Activated CD4-positive, alpha-beta T cell treated with anti-CD3 and anti-CD28 coated beads for 4 hours (primary cell): ENCODE measurements around the gene BFAR.
"Not testable (repeated sequence)": the region's sequence is repeated elsewhere in the genome, so short reads cannot be mapped to it uniquely, and the experiment has no call there.

Source experiments
- DNase-seq, 2 donors: peaks; one replicate each; pipeline ENCODE4 v3.0.0-alpha.2; 2020

Gene BFAR

DNA sequence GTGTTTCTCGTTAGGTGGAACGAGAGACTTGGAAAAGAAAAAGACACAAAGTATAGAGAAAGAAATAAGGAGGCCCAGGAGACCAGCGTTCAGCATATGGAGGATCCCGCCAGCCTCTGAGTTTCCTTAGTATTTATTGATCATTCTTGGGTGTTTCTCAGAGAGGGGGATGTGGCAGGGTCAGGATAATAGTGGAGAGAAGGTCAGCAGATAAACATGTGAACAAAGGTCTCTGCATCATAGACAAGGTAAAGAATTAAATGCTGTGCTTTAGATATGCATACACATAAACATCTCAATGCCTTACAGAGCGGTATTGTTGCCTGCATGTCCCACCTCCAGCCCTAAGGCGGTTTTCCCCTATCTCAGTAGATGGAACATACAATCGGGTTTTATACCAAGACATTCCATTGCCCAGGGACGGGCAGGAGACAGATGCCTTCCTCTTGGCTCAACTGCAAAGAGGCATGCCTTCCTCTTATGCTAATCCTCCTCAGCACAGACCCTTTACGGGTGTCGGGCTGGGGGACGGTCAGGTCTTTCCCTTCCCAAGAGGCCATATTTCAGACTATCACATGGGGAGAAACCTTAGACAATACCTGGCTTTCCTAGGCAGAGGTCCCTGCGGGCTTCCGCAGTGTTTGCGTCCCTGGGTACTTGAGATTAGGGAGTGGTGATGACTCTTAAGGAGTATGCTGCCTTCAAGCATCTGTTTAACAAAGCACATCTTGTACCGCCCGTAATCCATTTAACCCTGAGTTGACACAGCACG is 3.6 kb downstream of the BFAR start:
- not testable (repeated sequence) for DNase-seq

DNA sequence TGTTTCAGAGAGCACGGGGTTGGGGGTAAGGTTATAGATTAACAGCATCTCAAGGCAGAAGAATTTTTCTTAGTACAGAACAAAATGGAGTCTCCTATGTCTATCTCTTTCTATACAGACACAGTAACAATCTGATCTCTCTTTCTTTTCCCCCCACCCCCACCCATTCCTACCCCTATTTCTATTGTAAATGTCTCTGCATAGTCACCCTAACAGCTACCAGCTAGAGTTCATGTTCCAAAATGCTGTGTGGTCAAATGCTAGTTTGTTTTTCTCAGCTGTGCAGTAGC is 4.1 kb downstream of the BFAR start:
- DNase-seq: not testable (repeated sequence)

DNA sequence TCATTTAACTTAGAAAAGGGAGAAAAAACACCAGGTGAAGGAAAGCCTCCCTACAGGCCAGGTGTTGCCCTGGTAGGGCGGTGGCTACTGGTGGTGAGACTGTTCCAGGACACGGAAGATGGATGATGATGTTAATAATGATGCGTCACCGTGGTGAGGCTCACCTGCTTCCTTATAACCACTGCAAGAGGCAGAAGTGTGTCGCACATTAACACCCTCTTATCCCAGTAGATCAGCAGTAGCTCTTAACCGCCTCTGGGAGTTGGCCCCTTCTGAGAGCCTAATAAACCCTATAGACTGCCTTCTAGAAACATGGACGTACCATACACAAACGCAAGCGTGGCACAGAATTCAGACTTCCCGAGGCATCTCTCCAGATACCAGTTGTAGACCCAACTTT is 7.8 kb downstream of the BFAR start:
- DNase-seq: no peak

DNA sequence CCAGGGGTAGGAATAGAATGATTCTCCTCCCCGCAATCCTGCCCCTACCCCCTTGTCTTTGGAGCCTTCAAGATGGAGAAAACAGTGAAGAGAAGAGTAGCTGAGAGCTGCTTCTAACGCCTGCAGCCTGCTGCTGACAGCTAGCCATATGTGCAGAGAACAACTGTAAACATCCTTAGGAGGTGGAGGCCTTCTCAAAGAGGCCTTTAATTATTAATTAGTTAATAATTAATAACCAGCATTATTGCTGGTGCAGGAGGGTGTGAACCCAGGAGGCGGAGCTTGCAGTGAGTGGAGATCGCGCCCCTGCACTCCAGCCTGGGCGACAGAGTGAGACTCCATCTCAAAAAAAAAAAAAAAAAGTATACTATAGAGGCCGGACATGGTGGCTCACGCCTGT is 8.5 kb downstream of the BFAR start:
- DNase-seq: no peak

DNA sequence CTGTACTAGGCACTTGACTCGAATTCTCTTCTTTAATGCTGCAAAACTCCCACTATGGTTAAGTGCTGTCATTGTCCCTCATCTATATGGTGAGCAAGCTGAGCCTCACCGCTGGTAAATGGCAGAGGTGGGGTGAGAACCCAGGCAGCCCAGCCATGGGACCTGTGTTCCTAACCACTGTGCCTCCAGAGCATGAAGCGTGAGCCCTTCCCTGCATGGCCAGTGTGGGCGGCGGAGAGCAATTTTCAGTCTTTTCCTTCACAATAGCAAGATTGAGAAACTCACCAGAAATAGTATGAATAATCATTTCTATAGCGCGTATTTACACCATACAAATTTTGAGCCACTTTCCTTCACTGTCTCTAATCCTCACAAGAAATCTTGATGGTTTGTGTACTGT is 9.2 kb downstream of the BFAR start:
- DNase-seq: no peak

DNA sequence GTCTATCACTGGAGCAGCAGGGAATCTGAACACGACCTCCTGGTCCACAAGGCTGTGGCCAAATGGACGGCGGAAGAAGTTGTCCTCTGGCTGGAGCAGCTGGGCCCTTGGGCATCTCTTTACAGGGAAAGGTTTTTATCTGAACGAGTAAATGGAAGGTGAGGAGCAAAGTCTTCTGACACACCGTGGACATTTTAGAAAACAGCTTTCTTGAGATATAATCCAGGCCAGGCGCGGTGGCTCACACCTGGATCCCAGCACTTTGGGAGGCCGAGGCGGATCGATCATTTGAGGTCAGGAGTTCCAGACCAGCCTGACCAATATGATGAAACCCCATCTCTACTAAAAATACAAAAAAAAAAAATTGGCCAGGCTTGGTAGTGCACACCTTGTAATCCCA is 17.1 kb downstream of the BFAR start:
- DNase-seq: no peak

DNA sequence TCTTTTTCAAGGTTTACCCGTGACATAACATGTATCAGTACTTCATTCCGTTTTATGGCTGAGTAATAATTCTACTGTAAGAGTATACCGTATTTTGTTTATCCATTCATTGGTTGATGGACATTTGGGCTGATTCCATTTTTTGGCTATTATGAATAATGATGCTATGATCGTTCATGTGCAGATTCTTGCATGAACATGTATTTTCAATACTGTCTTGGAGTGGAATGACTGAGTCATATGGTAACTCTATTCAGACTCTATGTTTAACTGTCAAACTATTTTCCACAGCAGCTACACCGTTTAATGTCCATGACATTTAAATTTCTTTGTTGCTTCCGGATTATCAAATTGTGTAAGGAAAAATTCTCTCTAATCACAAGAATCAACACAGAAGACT is 17.9 kb downstream of the BFAR start:
- DNase-seq: no peak

DNA sequence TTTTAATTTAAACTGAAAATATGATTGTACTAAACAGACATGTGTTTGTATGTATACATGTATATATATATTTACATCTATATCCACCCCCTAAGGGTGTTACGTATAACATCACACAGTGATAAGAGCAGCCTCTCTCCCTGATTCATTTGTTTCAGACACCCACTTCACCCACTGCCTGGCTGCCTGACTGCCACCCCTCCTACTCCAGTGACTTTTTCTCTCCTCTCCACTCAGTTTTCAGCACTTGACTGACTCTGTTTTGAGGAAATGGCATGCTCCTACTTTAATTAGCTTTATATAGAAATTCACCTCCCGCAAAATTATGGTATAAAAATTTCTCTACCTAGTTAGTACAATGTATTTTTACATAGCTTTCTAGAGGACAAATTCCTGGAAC is 20.0 kb downstream of the BFAR start:
- DNase-seq: no peak

DNA sequence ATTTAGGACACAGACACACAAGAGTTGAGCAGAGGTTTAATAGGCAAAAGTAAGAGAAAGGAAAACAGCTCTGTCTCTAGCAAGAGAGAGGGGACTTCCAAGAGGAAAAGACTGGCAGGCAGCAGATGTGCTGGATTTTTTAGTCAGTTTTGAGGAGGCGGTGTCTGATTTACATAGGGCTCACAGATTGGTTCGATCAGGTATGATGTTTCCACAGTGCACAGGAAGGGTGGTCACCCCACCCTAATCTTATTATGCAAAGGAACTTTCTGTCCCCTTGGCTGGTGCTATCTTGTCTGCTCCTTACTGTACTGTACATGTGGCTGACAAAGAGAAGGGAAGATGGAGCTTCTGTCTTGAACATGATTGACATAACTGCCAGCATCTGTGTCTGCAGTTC is 25.3 kb downstream of the BFAR start:
- DNase-seq: no peak

DNA sequence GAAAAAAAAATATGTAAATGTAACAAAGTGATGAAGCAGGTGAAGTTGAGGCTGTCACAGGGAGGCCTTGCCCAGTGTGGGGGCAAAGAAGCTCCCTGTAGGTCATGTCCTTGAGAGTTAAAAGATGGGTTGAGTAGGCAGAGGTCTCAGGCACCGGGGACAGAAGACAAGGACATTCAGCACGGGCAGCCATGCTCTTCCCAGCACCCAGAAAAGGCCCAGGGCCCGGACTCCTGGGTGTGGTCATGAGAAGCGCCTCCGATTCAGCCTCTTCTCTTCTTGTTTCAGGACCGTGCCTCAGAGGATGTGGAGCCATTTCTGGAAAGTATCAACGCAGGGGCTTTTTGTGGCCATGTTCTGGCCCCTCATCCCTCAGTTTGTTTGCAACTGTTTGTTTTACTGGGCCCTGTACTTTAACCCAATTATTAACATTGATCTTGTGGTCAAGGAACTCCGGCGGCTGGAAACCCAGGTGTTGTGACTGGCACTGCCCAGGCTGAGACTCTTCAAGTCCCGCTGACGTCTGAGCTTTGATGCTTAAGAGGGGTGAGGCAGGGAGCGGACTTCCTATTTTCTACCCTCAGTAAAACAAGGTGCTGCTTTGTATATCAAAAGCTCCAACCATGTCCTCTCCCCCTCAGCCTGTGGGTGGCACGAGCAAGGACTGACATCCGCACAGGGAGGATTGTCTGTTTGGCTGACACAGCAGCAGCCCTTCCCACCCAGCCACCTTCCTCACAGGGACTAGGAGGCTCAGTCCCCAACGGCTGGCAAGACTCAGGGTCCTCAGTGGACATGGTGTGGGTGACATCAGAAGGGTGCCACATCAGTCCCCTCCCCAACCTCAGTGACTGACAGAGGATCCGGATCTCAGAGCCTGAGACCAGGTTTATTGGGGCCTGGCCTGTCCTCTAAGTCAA is 34.9 kb downstream of the BFAR start:
- no peak for DNase-seq

DNA sequence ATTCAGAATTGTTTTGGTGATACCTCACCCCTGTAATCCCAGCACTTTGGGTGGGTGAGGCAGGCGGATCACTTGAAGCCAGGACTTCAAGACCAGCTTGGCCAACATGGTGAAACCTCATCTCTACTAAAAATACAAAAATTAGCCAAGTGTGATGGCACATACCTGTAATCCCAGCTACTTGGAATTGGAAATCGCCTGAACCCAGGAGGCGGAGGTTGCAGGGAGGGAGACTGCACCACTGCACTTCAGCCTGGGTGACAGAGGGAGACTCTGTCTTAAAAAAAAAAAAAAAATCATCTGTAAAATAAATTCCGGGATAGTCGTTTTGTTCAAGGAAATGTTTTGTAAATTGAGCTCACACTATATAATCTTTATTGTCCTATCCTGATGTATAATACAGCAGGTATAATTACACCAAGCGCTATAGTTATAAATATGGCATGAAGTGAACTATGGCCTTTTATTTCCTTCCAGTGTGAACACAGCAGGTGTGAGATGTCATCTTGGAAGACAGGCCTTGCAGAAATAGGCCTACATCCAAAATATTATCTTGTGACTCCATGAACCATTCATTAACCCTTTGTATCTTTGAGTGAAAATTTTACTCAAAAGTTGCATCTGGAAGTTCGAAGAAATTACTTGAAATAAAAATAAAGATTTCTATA is 35.9 kb downstream of the BFAR start:
- DNase-seq: no peak

DNA sequence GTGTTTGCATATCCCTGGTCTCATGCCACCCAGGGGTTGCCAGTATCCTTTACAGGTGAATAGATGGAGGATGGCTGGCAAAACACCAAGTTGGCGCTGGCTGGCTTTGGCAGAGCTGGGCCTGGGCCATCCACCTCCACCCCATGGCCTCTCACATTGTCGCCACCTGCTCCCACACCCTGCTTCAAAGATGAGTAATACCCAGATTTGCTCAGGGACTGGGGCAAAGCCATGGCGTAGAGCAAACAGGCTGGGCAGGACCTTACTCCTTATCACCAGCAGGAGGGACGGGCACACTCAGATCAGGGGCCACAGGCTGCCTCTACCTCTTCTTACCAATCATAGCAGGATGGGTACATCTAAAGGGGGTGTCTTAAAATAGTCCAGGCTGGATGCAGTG is 37.0 kb downstream of the BFAR start:
- DNase-seq: no peak

DNA sequence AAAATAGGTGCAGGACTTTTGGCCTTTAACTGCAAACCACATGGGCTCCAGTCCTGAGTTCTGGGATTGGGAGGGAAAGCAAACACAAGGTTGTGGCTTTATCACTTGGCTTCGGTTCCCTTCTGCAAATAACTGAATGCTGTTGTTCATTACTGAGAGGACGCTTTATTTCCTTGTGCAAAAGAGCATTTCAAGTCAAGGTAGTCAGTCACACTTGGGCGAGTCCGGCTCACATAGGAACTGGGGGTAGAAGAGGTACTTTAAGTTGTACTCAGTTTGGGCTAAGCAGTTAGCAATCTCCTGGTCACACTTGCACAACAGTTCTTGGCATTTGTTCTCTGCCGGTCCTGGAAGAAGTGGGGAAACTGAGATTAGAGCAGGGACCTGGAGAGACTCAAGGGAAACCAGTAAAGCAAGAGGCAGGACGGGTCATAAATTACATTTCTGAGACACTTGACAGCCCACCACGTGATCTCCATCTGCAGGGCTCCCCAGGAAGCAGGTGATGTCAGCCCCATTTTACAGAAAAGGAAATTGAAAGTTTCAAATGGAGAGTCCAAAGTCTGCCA is 39.7 kb downstream of the BFAR start:
- no peak for DNase-seq

DNA sequence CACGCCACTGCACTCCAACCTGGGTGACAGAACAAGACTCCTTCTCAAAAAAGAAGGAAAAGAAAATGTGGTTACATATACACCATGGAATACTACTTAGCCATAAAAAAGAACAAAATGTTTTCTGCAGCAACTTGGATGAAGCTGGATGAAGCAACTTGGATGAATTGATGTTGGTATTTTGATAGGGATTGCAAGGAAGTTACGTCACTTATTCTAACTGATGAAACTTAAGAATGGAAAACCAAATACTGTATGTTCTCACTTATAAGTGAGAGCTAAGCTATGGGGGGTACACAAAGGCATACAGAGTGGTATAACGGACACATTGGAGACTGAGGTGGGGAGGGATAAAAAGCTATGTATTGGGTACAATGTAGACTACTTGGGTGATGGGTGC is 43.9 kb downstream of the BFAR start:
- no peak for DNase-seq

DNA sequence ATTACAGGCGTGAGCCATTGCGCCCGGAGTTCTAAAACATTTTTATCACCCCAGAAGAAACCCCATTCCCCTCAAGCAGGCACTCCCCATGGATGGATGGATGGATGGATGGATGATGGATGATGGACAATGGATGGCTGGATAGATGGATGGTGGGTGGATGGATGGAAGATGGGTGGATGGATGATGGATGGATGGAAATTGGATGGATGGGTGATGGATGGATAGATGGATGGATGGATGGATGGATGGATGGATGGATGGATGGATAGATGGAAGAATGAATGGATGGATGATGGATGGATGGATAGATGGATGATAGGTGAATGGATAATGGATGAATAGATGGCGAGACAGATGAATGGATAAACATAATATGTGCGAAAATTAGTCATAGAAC is 44.9 kb downstream of the BFAR start:
- DNase-seq: no peak

DNA sequence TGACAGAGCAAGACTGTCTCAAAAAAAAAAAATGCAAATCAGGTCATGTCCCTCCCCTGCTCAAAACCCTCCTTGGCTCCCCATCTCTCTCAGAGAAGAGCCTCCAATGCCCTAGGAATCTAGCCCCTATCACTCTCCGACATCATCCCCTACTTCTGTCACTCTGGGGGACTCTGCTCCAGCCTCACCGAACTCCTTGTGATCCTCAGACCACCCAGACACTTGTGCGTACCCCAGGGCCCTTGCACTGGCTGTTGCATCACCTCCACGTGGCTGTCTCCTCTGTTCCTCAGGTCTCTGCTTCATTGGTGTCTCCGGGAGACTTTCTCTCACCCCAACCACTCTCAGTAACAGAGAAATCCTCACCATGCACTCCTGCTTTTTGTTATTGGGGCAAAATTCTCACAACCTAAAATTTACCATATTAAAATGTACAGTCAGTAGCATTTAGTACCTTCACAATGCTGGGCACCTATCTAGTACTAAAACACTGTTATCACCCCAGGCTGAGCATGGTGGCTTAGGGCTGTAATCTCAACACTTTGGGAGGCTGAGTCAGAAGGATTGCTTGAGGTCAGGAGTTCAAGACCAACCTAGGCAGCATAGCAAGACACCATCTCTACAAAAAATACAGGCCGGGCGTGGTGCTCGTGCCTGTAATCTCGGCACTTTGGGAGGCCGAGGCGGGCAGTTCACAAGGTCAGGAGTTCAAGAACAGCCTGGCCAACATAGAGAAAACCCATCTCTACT is 46.2 kb downstream of the BFAR start:
- no peak for DNase-seq

DNA sequence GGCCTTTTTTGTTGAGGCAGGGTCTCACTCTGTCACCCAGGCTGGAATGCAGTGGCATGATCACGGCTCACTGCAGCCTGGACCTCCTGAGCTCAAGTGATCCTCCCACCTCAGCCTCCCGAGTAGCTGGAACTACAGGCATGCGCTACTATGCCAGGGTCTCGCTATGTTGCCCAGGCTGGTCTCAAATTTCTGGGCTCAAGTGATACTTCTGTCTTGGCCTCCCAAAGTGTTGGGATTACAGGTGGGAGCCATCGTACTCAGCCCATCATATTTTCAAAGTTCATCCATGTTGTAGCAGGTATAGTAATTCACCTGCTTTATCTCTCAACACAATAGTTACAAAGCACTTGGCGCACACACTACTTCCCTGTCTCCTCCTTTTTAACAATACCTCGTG is 47.6 kb downstream of the BFAR start:
- DNase-seq: not testable (repeated sequence)

DNA sequence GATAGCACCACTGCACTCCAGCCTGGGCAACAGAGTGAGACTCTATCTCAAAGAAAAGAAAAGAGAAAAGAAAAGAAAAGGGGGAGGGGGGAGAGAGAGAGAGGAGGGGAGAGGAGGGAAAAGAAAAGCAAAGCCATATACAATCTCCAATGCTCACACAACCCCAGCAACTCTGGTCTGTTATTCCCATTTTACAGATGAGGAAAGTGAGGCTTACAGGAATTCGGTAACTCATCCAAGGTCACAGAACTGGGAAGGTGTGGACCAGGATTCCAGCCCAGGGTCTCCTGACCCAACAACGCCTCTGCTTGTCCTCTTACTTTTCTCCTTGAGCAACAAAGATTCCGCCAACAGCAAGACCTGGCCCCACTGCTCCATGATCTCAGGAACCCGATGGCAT is 48.4 kb downstream of the BFAR start:
- DNase-seq: no peak

DNA sequence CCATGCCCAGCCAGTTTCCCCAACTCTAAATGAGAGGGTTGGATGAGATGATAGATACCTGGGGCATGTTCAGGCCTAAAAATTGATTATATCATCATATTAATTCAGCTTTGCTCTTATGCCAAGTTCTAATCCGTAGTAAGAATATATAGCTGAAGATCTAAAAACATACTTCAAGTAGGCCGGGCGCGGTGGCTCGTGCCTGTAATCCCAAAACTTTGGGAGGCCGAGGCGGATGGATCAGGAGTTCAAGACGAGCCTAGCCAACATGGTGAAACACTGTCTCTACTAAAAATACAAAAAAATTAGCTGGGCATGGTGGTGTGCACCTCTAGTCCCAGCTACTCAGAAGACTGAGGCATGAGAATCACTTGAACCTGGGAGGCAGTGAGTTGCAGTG is 49.4 kb downstream of the BFAR start:
- no peak for DNase-seq

DNA sequence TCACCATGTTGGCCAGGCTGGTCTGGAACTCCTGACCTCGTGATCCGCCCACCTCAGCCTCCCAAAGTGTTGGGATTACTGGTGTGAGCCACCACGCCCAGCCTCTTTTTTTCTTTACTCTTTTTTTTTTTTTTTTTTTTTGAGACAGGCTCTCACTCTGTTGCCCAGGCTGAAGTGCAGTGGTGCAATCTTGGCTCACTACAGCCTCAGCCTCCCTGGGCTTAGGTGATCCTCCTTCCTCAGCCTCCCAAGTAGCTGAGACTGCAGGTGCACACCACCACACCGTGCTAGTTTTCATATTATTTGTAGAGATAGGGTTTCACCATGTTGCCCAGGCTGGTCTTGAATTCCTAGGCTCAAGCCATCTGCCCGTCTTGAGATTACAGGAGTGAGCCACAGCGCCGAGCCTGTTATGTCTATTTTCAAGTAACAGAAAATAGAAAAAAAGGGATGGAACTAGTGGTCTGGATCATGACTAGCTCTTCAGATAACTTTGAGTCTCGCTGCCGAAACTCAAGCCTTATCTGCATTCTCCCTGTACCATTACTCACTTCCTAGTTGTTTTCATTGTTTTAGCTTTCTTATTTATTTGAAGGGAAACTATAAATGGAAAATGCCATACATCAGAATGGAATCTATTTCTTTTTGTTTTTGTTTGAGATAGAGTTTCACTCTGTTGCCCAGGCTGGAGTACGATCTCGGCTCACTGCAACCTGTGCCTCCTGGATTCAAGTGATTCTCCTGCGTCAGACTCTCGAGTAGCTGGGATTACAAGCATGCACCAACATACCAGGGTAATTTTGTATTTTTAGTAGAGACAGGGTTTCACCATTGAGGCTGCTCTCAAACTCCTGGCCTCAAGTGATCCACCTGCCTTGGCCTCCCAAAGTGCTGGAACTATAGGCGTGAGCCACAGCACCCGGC is 53.4 kb downstream of the BFAR start:
- DNase-seq: not testable (repeated sequence)

DNA sequence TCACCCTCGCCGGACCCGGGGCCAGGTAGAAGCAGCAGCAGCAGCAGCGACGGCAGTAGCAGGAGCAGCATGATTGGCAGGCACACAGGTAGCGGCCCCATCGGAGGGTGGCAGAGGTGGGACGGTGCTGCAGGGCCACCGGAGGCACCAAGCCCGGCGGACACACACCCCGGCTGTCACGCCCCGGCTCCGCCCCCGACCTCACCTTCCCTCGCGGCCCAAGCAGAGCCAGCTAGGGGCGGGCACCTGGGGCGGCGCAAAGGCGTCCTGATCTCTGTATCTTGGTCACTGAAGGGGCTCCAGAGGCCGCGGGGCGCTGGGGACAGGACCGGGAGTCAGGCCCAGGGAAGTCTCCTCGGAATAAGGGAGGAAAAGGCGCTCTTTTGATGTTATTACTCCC is 61.4 kb downstream of the BFAR start, which contains the start of gene PLA2G10:
Gene PLA2G10 (minus strand): TSS at position 180 of the 400 bp plus-strand sequence. CDS start 79 bp downstream, at position 101.
- not testable (repeated sequence) for DNase-seq
